HUES64 (cell line): ENCODE data around the gene TUT1.

Experiments
- H3K27ac ChIP-seq: 2 replicates; pipeline ENCODE4 v1.7.0; 2013; ENCODE audit warnings: low read depth, low read length, inconsistent platforms
- H3K27me3 ChIP-seq: 2 replicates; pipeline ENCODE4 v1.6.1; 2013; ENCODE audit warnings: mild to moderate bottlenecking, low read length; ENCODE audit not compliant: insufficient read depth
- H3K36me3 ChIP-seq: 2 replicates; pipeline ENCODE4 v1.6.1; 2013; ENCODE audit warnings: mild to moderate bottlenecking, low read length; ENCODE audit not compliant: insufficient read depth
- H3K4me1 ChIP-seq: 2 replicates; pipeline ENCODE4 v1.6.1; 2013; ENCODE audit warnings: mild to moderate bottlenecking, low read length, moderate library complexity; ENCODE audit not compliant: insufficient read depth
- H3K4me3 ChIP-seq: 2 replicates; pipeline ENCODE4 v1.5.1; 2013; ENCODE audit warnings: mild to moderate bottlenecking, low read length, moderate library complexity
- H3K9ac ChIP-seq: 2 replicates; pipeline ENCODE4 v1.6.1; 2013; ENCODE audit warnings: mild to moderate bottlenecking, low read depth, low read length
- H3K9me3 ChIP-seq: 2 replicates; pipeline ENCODE4 v1.6.1; 2013; ENCODE audit warnings: low read depth, low read length; ENCODE audit not compliant: insufficient read depth
- WGBS: fragments of 150-250, 120-280 bp; methylation state at CpG from one replicate; pipeline ENCODE4 v1.1.7; 2013; ENCODE audit warnings: missing lambda C conversion rate; 5-methylcytosine and 5-hydroxymethylcytosine counted together

TUT1 gene

DNA sequence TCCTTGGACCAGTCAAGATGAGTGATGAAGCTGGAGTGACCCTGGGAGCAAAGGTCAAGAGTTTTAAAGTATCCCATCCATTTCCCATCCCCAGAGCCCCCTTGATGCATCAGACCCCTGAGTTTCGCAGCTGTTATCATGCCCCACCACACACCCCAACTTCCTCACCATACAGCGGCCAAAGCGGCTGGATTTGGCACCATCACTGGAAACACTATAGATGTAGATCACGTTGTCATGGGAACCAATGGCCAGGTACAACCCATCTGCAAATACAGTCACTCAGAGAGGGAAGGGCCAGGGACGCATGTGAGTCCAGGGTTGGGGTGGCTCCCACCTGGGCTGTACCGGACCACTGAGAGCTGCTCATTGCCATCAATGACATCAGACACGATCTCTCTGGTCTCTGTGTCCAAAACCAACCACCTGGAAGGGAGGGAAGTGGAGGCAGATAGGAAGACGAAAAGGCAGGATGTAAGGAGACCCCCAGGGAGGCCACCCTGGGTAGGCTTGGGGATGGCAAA, 12.5 kb upstream of the TUT1 start:
- no peak overlapping the region for H3K9ac ChIP-seq
- H3K36me3 ChIP-seq, result peaks cover 11% of the 10 kb centered on the region
- H3K27ac ChIP-seq, result no peak overlapping the region
- no peak overlapping the region for H3K4me3 ChIP-seq
- peaks cover 25% of the 10 kb centered on the region for H3K4me1 ChIP-seq
- H3K27me3 ChIP-seq, result peaks cover 25% of the 10 kb centered on the region
- no peaks in the 10 kb centered on the region for H3K9me3 ChIP-seq
- 93% methylated on average over 8 of the region's 8 CpGs for WGBS

DNA sequence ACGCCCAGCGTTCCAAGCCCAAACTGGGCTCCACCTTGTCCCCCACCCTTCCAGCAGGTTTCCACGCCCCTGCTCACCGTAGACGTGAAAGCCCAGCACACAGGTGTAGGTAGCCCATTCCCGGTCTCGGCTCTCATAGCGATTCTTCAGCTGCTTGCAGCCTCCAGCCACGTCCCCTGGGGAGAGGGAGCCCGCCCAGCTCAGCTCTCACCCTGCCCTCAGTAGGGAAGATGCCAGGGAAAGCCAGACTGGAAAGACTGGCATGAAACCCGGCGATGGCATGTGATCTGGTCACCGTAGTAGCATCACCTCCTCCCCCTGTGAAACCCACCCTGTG, 11.7 kb upstream of the TUT1 start:
- Histone ChIP-seq H3K4me1 (peaks cover 29% of the 10 kb centered on the region), H3K27me3 (peaks cover 25% of the 10 kb centered on the region), H3K9me3 (no peaks in the 10 kb centered on the region), H3K9ac (peak overlapping the region; percentile 77; the same call in 1 of the 2 replicates), H3K36me3 (peaks cover 19% of the 10 kb centered on the region), H3K4me3 (peak overlapping the region; percentile 88), H3K27ac (no peak overlapping the region)
- 47% methylated on average over 13 of the region's 13 CpGs for WGBS

DNA sequence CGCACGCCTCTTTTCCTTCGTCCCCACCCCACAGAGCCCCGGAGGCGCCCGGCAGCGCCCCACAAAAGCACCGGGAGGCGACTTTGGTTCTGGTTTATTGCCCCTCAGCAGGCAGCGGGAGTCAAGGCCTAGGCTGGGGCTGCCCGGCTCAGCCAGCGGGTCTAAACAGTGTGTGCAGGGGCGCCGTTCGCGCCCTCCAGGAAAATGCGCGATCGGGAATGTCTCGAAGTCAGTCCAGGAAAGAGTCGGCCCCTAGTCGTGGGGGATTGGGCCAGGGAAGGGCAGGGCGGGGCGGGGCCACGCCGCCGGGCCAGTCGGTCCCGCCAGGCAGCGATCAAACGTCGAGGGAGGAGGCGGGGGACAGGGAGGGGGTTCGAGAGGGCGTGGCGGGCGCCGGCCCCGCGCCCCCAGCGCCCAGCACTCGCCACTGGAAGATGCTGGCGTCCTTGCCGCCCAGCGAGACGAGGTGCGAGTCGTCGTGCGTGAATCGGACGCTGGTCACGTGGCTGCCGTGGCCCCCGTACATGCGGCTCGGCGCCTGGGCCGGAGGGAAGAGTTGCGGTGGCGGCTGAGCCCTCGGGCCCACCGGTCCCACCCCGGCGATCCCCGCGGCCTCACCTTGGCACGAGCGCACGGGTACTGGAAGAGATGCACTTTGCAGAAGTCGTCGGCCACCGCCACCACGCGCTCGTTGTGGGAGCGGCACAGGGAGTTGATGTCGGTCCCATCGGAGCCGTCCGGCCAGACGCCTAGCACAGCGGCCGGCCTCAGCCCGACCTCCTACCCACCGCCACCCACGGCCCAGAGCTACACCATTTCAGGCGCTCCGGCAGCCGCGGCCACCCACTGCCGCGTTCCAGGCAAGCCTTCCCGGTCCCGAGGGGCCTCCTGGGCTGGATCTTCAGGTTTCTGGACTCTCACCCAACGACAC, 11.1 kb upstream of the TUT1 start:
- Histone ChIP-seq H3K36me3 (peaks cover 25% of the 10 kb centered on the region), H3K27ac (peak overlapping the region; percentile 92), H3K4me3 (peak overlapping the region; percentile 88), H3K27me3 (peaks cover 25% of the 10 kb centered on the region), H3K9me3 (no peaks in the 10 kb centered on the region), H3K9ac (peak overlapping the region; percentile 77), H3K4me1 (peaks cover 29% of the 10 kb centered on the region)
- WGBS, result 3% methylated on average over 96 of the region's 96 CpGs

DNA sequence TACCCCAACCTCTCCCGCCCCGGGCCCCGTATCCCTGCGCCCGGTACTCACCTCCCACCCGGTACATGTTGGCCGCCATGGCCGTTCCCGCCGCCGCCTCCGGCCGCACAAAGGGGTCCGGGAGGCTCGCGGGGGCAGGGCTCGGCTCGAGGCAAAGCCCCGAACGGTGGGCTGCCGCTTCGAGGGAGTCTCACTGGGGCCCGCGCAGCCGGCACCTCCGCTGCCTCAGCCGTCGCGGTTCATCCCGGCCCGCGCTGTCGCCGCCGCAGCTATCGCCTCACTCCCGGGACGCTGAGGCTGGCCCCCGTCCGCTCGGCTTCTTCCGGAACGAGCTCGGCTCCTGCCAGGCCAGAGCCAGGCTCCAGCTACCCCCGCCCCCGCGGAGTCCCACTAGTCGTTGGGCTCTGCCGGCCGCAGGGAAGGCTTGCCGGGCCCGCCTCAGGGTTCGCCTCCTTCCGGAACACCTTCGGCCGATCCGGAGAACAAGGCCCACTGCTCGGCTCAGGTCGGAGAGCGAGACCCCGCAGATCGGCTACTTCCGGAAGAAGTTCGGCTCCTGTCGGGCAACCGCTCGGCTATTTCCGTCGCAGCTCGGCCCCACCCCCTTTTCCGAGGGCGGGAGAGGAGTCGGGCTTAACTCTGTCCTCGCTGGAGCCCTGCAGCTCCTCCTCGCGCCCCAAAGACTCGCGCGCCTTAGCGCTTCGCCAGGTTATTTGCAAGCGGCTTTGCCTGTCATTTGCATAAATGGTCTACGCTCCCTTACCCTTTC, 10.2 kb upstream of the TUT1 start, which contains the start of gene MTA2:
TSS of gene MTA2 (minus strand) at position 494 of the 769 bp plus-strand sequence. CDS start at position 79, 415 bp downstream.
- Histone ChIP-seq H3K27me3 (peaks cover 25% of the 10 kb centered on the region), H3K9ac (peak within 1 kb of the TSS; percentile 96), H3K4me3 (peak within 1 kb of the TSS; percentile 88), H3K36me3 (peaks cover 31% of the 10 kb centered on the region), H3K9me3 (no peaks in the 10 kb centered on the region), H3K27ac (peak within 1 kb of the TSS; percentile 94), H3K4me1 (peaks cover 24% of the 10 kb centered on the region)
- under 1% methylated on average over 83 of the region's 83 CpGs for WGBS

DNA sequence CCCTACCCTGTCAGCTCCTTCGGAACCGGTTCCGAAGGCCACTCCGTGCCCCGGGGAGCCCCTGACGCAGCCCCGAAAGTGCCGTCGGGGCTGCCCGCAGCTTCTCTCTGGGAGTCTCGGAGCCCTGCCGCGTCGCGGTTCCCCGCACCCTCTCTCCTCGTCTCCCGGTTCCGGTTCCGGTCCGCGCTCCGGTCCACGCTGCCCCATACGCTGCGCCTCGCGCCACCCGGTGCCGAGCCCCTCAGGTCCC, 9.7 kb upstream of the TUT1 start:
- peak overlapping the region; percentile 88 for H3K4me3 ChIP-seq
- peak overlapping the region; percentile 94 for H3K27ac ChIP-seq
- H3K27me3 ChIP-seq, result peaks cover 25% of the 10 kb centered on the region
- no peaks in the 10 kb centered on the region for H3K9me3 ChIP-seq
- under 1% methylated on average over 30 of the region's 30 CpGs for WGBS
- peak overlapping the region; percentile 96 for H3K9ac ChIP-seq
- H3K4me1 ChIP-seq, result peaks cover 24% of the 10 kb centered on the region
- H3K36me3 ChIP-seq, result peaks cover 36% of the 10 kb centered on the region

DNA sequence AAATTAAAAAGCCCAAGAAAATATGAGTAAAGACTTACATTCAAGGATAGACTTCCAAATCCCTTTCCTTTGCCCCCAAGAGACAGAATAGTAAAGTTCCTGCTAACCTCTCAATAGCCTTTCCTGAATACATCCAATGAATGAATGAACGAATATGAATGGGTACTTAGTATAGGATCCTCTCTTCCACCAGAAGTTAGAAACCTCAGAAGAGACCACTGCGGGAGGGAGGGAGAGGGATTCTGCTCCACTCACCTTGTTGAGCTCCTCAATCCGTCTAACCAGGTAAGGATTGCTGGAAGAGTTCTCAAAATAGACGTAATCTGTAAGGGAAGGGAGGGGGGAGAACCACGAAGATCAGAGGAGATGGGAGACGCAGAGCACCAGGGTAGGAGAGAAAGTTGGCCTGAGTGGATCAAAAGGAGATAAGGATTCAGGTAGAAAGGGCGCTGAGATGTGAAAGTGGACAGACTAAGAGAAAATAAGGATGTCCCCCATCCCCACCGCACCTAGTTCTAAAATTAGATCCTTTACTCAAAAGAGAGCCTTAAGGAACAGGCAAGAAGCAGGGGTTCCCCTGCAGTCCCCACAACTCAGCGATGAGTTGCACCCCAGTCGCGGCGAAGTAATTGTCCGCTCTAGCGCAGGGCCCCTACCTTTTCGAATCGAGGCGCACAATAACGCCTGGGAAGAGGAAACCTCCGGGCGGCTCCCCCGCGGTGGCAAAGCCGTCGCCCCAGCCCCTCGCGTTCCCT, 9.2 kb upstream of the TUT1 start:
- H3K4me3 ChIP-seq, result peak overlapping the region; percentile 88
- H3K4me1 ChIP-seq, result peaks cover 24% of the 10 kb centered on the region
- H3K9me3 ChIP-seq, result no peaks in the 10 kb centered on the region
- H3K27me3 ChIP-seq, result peaks cover 25% of the 10 kb centered on the region
- peak overlapping the region; percentile 96 for H3K9ac ChIP-seq
- peak overlapping the region; percentile 94 for H3K27ac ChIP-seq
- peaks cover 41% of the 10 kb centered on the region for H3K36me3 ChIP-seq
- WGBS, result under 1% methylated on average over 25 of the region's 26 CpGs

DNA sequence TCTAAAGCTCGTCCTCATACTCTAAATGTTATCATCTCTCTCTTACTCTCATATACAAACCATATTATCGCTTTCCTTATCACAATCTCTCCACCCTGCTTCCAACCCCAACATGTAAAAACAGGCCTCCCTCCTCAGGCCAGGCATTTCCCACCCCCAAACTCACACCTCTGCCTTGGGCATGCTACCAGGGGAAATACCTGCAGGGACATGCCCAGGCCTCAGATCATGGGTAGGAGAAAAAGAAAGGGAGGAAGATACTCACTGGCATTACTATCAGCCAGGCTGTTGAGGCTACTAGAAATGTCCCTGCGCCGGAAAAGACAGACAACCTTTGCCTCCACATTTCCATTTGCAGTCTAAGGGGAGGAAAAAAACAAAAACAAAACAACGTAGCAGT, 8.6 kb upstream of the TUT1 start:
- H3K9me3 ChIP-seq, result no peaks in the 10 kb centered on the region
- no peak overlapping the region for H3K27ac ChIP-seq
- peak overlapping the region; percentile 96 for H3K9ac ChIP-seq
- peaks cover 48% of the 10 kb centered on the region for H3K36me3 ChIP-seq
- H3K4me3 ChIP-seq, result peak overlapping the region; percentile 88
- peaks cover 23% of the 10 kb centered on the region for H3K4me1 ChIP-seq
- WGBS, result 68% methylated on average over 5 of the region's 5 CpGs
- H3K27me3 ChIP-seq, result peaks cover 25% of the 10 kb centered on the region

DNA sequence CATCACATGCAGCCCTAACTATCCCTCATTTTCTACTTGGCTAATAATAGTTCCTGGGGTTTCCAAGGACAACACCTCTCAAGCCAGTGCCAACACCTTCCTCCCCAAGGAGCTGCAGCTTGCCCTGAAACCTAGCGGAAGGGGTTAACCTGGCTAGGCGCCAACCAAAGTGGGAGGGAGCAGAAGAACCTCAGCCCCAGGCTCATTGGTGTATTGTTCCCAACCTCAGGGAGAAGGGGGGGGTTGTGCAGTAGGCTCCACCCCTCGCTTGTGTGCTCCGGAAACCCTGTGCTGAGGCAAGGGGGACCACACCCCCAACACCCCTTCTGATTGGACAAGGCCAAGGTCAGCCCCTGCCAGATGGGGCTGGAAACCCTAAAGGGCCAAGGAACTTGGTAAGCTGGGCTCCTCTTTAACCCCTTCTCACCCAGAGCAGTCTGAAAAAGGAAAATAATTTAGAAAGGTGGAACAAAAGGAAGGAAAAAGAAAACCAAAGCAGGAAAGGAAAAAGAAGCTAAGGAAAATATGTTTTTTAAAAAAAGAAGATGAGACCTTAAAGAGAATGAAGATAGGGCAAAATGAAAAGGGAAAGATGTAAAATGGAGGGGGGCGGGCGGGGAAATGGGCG, 7.9 kb upstream of the TUT1 start:
- Histone ChIP-seq H3K4me1 (peaks cover 21% of the 10 kb centered on the region), H3K4me3 (peak overlapping the region; percentile 88), H3K9ac (no peak overlapping the region), H3K36me3 (peaks cover 55% of the 10 kb centered on the region), H3K27ac (no peak overlapping the region), H3K9me3 (no peaks in the 10 kb centered on the region), H3K27me3 (peaks cover 24% of the 10 kb centered on the region)
- WGBS, result 62% methylated on average over 7 of the region's 7 CpGs

DNA sequence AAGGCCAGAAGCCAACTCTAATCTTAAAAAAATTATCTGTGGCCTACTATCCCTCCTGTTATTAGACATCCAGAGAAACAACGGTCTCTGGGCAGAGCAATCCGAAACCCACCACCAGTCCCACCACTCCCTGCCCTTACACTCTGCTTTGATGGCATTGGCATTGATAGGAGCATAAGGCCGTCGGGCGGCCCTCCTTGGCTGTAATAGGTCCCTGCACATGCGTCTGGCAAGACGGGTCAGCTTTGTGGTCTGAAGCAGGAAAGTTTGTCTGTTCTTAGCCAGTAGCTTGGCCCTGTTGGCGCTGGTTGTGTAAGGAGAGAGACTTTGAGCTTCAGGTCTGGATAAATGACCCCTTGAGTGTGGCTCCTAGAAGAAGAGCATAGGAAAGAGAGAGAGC, 3.8 kb upstream of the TUT1 start:
- Histone ChIP-seq H3K36me3 (peaks cover 66% of the 10 kb centered on the region), H3K9ac (no peak overlapping the region), H3K27me3 (no peaks in the 10 kb centered on the region), H3K4me1 (peaks cover 24% of the 10 kb centered on the region), H3K4me3 (no peak overlapping the region), H3K27ac (no peak overlapping the region), H3K9me3 (no peaks in the 10 kb centered on the region)
- 95% methylated on average over 8 of the region's 8 CpGs for WGBS

DNA sequence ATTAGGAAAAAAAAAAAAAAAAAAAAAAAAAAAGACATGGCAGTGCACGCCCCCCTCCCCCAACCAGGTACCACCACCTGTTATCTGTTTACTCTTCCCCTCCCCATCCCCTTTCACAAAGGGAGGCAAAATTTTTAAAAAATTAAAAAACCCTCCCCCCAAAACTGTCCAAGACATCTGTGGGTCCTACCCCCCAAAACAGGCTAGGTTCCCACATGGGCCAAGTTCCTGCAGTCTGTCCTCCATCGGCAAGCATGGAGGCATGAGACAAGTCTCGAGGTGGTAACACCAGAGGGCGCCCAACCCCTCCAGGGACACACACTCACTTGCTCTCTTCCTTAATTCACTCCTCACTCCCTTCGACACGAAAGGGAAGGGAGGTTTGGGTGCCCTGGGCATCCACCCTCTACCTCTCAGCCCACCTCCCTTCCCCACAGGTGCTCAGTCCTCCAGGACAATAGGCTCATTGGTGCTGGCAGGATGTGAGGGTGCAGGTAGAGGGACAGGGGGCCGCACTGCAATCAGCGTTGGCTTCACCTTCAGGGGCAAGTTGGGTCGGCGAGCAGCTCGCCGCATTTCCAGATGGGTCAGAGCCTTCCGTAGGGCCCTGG, 2.2 kb upstream of the TUT1 start:
- peaks cover 11% of the 10 kb centered on the region for H3K4me1 ChIP-seq
- no peak overlapping the region; the same call in 1 of the 2 replicates for H3K27ac ChIP-seq

More for the DNA sequence above, 2.2 kb upstream of the TUT1 start:
- no peak overlapping the region for H3K9ac ChIP-seq
- peaks cover 59% of the 10 kb centered on the region for H3K36me3 ChIP-seq
- no peaks in the 10 kb centered on the region for H3K27me3 ChIP-seq
- no peaks in the 10 kb centered on the region for H3K9me3 ChIP-seq
- H3K4me3 ChIP-seq, result no peak overlapping the region
- 72% methylated on average over 13 of the region's 13 CpGs for WGBS
